ENCODE measurements around the gene KXD1.
"Not testable (repeated sequence)": the region's sequence is repeated elsewhere in the genome, so short reads cannot be mapped to it uniquely, and the experiment has no call there.

Gene KXD1

DNA sequence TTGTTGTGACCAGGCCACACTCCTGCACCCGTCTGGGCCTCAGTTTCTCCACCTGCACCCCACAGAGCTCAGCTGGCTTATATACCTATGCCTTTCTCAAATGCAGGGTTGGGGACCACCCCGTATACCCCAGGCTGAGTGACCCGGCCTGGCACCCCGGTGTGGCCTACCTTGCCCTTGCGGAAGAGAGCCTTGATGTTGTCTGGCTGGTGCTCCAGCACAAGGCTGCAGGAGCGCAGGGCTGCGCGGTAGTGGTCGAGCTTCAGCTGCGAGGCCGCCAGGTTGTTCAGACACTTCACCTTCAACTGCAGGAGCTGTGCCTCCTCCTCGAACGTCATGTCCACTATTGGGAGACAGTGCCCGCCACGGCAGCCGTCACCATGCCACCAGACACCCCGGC is 20.2 kb upstream of the KXD1 start:
- DNase-seq: no peak

- DNase-seq: no peak
These were observed 19.6 kb upstream of the KXD1 start for GRCh38 chr19:18538115-18538514.

GRCh38 chr19:18539372-18539771 is 18.3 kb upstream of the KXD1 start:
- DNase-seq: no peak

GRCh38 chr19:18540200-18540599 is 17.5 kb upstream of the KXD1 start:
- DNase-seq: not testable (repeated sequence)

DNA sequence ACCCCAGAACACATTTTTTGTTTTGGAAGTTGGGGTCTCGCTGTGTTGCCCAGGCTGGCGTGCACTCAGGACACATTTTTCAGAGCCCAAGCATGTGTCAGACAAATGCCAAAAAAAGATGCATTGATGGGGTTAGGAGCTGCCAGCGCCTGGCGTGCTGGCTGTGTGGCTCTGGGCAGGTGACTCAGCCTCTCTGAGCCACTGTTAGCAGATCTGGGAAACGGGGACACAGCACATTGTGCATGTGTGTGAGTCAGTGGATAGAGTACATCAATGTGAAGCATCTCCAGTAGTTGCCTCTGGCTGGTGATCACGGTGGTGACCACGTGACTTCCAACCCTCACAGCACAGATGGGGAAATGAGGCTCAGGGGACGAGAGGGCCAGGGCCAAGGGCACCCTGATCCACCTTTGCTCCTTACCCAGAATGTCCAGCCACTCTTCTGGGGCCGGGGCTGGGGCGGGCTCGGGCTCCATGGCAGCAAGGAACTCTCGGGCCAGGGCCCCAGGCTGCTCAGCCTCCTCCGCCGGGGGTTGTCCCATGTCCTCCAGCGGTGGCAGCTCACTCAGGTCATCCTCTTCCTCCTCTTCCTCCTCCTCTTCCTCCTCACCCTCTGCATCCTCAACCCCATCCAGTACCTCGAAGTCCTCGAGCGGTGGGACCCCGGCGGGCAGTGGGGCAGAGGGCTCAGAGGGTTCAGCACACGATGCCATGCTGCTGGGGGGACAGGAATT is 16.2 kb upstream of the KXD1 start:
- DNase-seq: no peak

GRCh38 chr19:18541992-18542940 is 15.4 kb upstream of the KXD1 start:
- no peak for DNase-seq

- DNase-seq: peak; percentile 49
These were observed 14.5 kb upstream of the KXD1 start, which contains the start of gene FKBP8 for GRCh38 chr19:18542941-18543813. Gene FKBP8, minus strand, starts transcription at chr19:18543573. Its CDS starts 1,603 bp downstream, at chr19:18541970.

DNA sequence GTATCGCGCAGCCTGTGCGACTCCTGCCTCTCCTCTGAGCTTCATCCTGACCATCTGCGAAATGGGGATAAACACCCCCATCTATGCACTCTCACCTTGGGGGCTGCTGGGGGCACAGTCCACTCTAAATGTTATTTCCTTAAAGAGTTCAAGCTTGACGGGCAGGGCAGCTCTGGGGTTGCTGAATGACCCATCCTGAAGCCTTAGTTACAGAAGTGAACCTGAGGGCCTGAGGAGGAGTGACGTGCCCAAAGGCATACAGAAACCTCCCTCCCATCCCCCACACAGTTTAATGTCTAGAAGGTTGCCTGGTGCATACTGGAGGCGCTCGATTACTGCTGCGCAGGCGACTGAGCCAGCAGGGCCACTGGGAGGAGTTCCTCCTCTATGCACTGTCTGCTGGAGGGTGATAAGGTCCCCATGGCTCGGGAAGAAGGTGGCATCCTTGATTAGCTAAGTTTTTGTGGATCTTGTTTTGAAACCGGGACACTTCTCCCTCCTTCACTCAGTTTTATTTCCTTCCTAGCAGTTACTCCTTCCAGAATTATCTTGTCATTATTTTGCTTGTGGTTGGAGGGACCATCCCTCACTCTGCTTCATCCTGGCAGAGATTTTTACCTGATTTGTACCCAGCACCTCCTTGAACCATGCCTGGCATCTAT is 13.7 kb upstream of the KXD1 start:
- DNase-seq: peak; percentile 10

- DNase-seq: no peak
These were observed 6.0 kb upstream of the KXD1 start for GRCh38 chr19:18551631-18552030.

GRCh38 chr19:18558202-18558555 is 509 bp downstream of the KXD1 start:
- DNase-seq: no peak

- no peak for DNase-seq
These were observed 934 bp downstream of the KXD1 start for GRCh38 chr19:18558604-18559003.

- no peak for DNase-seq
These were observed 2.0 kb downstream of the KXD1 start for GRCh38 chr19:18559685-18560084.

GRCh38 chr19:18562086-18562485 is 4.4 kb downstream of the KXD1 start:
- DNase-seq: no peak

DNA sequence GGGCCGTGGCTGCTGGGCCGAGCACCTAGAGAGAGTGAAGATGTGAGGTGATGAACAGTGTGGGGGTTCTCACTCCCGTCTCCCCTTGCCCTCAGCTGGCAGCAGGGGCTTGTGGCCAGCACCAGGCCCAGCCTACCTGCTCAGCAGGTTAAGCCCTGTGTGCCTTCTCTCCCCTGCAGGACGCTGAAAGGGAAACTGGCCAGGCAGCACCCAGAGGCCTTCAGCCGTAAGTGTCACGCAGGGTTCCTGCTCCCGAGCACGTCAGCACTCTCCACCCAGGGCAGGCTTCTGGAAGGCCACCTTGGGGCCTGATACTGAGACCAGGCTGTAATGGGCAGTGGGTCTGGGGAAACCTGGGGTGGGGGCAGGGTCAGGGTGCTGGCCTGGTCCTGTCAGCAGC is 9.3 kb downstream of the KXD1 start:
- no peak for DNase-seq

DNA sequence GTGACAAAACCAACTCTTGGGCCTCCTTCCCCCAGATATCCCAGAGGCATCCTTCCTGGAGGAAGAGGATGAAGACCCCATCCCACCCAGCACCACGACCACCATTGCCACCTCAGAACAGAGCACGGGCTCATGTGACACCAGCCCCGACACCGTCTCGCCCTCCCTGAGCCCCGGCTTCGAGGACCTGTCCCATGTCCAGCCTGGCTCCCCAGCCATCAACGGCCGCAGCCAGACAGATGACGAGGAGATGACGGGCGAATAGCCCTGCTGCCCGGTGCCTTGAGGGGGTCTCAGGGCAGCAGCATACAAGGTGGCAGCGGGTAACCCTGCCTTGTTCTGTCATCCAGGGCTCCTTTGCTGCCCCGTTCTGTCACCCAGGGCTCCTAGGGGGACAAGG is 10.7 kb downstream of the KXD1 start:
- DNase-seq: no peak

DNA sequence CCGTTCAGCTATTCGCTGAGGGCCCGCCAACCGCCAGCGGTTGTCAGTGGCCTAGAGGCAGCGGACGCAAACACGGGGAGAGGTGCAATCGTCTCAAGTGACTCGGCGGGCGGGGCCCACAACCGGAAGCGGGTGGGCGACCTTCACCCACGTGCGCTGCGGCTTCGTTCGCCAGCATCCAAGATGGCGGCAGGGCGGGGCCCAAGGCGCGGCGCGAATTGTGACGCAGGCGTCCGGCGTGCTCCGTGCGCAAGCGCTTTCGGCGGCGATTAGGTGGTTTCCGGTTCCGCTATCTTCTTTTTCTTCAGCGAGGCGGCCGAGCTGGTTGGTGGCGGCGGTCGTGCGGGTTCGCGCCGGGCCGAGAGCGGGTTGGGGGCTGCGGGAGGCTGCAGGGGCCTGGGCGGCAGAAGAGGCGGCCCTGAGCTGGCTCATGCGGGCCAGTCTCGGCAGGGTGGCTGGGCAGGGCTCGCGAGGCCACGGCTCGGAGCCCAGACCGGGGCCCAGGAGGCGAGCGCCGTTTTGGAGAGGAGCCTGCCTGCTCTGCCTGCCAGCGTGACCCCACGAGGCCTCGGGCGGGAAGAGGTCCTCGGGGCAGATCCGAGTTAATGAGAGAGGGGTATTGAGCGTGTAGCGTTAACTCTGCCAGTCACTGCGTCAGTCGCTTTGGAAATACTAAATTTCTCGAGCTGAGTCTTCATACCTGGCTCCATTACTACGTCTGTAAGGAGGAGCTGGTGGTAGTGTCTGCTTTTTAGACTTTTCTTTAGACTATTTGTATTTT is 14.1 kb downstream of the KXD1 start, which contains the start of gene UBA52:
UBA52 (plus strand) TSS at position 294 of the 781 bp plus-strand sequence. CDS start 1,444 bp downstream, outside the sequence.
- DNase-seq: peak; percentile 86

GRCh38 chr19:18574691-18575291 is 17.1 kb downstream of the KXD1 start:
- no peak for DNase-seq

DNA sequence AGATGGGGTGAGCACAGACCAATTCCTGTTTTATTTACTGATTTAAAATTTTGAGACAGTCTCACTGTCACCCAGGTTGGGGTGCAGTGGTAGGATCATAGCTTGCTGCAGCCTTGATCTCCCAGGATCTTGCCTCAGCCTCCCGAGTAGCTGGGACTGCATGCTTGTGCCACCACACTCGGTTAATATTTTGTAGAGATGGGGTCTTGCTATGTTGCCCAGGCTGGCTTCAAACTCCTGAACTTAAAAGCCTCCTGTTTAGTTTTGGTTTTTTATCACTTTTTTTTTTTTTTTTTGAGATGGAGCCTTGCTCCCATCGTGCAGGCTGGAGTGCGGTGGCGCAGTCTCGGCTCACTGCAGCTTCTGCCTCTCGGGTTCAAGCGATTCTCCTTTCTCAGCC is 18.7 kb downstream of the KXD1 start:
- no peak for DNase-seq

GRCh38 chr19:18577365-18577914 is 19.8 kb downstream of the KXD1 start:
- no peak for DNase-seq

DNA sequence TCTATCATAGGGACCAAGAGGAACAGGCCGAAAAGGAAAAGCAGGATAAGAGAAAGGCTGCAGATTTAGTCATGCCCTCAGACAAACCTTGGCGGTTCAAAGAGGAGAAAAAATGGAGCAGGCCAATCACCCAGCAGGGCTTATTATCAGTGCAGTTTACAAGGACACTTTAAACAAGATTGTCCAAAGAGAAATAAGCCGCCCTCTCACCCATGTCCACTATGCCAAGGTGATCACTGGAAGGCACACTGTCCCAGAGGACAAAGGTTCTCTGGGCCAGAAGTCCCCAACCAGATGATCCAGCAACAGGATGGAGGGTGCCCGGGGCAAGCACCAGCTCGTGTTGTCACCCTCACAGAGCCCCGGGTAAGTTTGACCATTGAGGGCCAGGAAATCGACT is 22.6 kb downstream of the KXD1 start:
- DNase-seq: no peak

DNA sequence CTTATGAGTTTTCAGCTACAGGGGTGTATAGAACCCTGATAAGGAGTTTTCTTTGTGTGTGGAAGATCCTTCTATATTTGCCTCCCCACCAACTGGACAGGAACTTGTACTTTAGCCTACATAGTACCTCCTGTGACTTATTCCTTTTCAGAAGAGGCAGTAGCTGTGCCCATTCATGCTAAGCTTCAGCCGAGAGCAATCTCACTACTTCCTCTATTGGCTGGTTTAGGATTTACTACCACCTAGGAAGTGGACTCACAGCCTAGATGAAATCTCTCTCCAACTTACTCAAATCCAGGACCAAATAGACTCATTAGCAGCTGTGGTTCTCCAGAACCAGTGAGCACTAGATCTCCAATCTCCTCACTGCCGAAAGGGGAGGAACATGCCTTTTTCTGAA is 28.6 kb downstream of the KXD1 start:
- no peak for DNase-seq

All from NCI-H748 treated with DMSO at 0.1 percent for 48 hours (cell line).